Common myeloid progenitor, CD34-positive (primary cell): ENCODE measurements around the gene IGSF5.

Experiments used
- CTCF ChIA-PET: fragments of 350-600 bp; sonication (Branson Sonifier 250); formaldehyde crosslinking; loops from one replicate; lab custom pipeline; 2021; ENCODE audit warnings: antibody characterized with exemption; lab: Charles Lee
- POLR2A ChIA-PET: fragments of 350-600 bp; sonication (Branson Sonifier 250); formaldehyde crosslinking; loops from one replicate; lab custom pipeline; 2021; ENCODE audit warnings: antibody characterized with exemption; lab: Charles Lee
- DNase-seq, 3 donors: peaks; one replicate each; pipeline versions ENCODE4 v3.0.0 to v3.0.0-alpha.2; 2013
- H3K27ac ChIP-seq, 2 experiments: 1 replicate in 1 of 2; 2 replicates in 1 of 2; pipeline ENCODE4 v1.7.0; 2013; ENCODE audit warnings: inconsistent platforms in 2 of 2, low read length in 2 of 2, mild to moderate bottlenecking in 2 of 2, low read depth in 1 of 2, moderate library complexity in 1 of 2; ENCODE audit not compliant: severe bottlenecking in 2 of 2, insufficient read depth in 1 of 2, poor library complexity in 1 of 2
- H3K27me3 ChIP-seq, 5 experiments: replicated peaks in 2 of 5; 1 replicate in 3 of 5; 2 replicates in 2 of 5; pipeline versions ENCODE4 v1.6.1 to v1.7.0; 2013; ENCODE audit warnings: low read length in 4 of 5, mild to moderate bottlenecking in 2 of 5, moderate library complexity in 2 of 5, inconsistent platforms in 1 of 5; ENCODE audit not compliant: insufficient read depth in 5 of 5, control insufficient read depth in 4 of 5
- H3K36me3 ChIP-seq, 4 experiments: 1 replicate in 2 of 4; 2 replicates in 2 of 4; pipeline versions ENCODE4 v1.6.1 to v1.7.0; 2013; ENCODE audit warnings: low read length in 3 of 4, control low read depth in 1 of 4, mild to moderate bottlenecking in 1 of 4; ENCODE audit not compliant: control insufficient read depth in 4 of 4, insufficient read depth in 4 of 4
- H3K4me1 ChIP-seq, 4 experiments: 1 replicate in 3 of 4; 2 replicates in 1 of 4; pipeline versions ENCODE4 v1.6.1 to v1.7.1; 2013; ENCODE audit warnings: low read length in 3 of 4, mild to moderate bottlenecking in 3 of 4, control low read depth in 1 of 4, inconsistent platforms in 1 of 4, moderate library complexity in 1 of 4; ENCODE audit not compliant: control insufficient read depth in 4 of 4, insufficient read depth in 4 of 4; ENCODE audit errors: control extremely low read depth in 1 of 4
- H3K4me3 ChIP-seq, 7 experiments: 1 replicate in 4 of 7; 2 replicates in 3 of 7; pipeline versions ENCODE4 v1.5.1 to v1.7.0; 2013; ENCODE audit warnings: mild to moderate bottlenecking in 7 of 7, low read length in 6 of 7, moderate library complexity in 6 of 7, inconsistent platforms in 2 of 7, low read depth in 2 of 7, control low read depth in 1 of 7; ENCODE audit not compliant: insufficient read depth in 4 of 7, control insufficient read depth in 1 of 7; ENCODE audit errors: extremely low read depth in 1 of 7
- H3K9me3 ChIP-seq, 5 experiments: 1 replicate in 4 of 5; 2 replicates in 1 of 5; pipeline versions ENCODE4 v1.6.1 to v1.7.1; 2013; ENCODE audit warnings: low read length in 4 of 5, mild to moderate bottlenecking in 2 of 5, inconsistent platforms in 1 of 5, low read depth in 1 of 5, moderate library complexity in 1 of 5; ENCODE audit not compliant: control insufficient read depth in 4 of 5, insufficient read depth in 2 of 5; ENCODE audit errors: control extremely low read depth in 1 of 5
- WGBS: methylation state at CpG from one replicate; pipeline ENCODE4 v1.1.5; 2013; ENCODE audit not compliant: insufficient coverage; 5-methylcytosine and 5-hydroxymethylcytosine counted together

The IGSF5 gene

DNA sequence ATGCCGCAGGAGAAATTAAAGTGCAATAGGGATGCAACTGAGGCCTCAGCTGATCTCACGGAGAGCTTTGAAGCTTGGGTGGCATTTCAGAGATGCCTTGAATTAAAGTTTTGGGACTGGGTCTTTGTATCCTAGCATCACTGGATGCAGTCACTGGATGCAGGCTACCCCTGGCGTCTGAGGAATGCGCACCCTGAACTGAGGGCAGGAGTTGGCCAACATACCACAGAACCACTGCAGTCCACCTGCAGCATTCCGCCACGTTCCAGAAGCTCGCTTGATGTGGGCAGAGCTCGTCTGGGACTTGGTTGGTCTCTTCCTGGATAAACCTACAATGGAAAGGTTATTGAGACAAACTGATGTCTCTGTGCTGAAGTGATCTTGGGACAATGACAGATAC, 34.1 kb upstream of the IGSF5 start:
- Histone ChIP-seq H3K4me1 (no peaks in the 10 kb centered on the region), H3K9me3 (no peaks in the 10 kb centered on the region), H3K27ac (no peak overlapping the region), H3K4me3 (no peak overlapping the region), H3K36me3 (no peaks in the 10 kb centered on the region), H3K27me3 (peaks cover 0 to 15% (median 0%) of the 10 kb centered on the region in 5 experiments)
- no peak for DNase-seq
- POLR2A ChIA-PET: no interaction called here
- CTCF ChIA-PET: interaction anchor here (1.3 kb wide), 1 partner anchor 193 kb away, joined by 4 read pairs; no protein-coding TSS in a partner anchor
- 93% methylated on average over 8 of the region's 8 CpGs for WGBS

- ChIA-PET CTCF (interaction anchor here (1.1 kb wide), 1 partner anchor 195 kb away, joined by 4 read pairs; no protein-coding TSS in a partner anchor), POLR2A (no interaction called here)
- 86% methylated on average over 7 of the region's 7 CpGs for WGBS
- Histone ChIP-seq H3K36me3 (no peaks in the 10 kb centered on the region), H3K27me3 (peaks cover 0 to 15% (median 0%) of the 10 kb centered on the region in 5 experiments), H3K4me3 (no peak overlapping the region), H3K9me3 (no peaks in the 10 kb centered on the region), H3K27ac (no peak overlapping the region), H3K4me1 (no peaks in the 10 kb centered on the region)
- no peak for DNase-seq
Measured at GRCh38 chr21:39712273-39712672, 32.7 kb upstream of the IGSF5 start.

- 100% methylated on average over 2 of the region's 3 CpGs for WGBS
- no peaks in the 10 kb centered on the region for H3K36me3 ChIP-seq
- H3K27ac ChIP-seq: no peak overlapping the region
- ChIA-PET CTCF (interaction anchor here (6.5 kb wide), 1 partner anchor 195 kb away, joined by 60 read pairs; no protein-coding TSS in a partner anchor), POLR2A (no interaction called here)
- no peak for DNase-seq
- H3K4me3 ChIP-seq: no peak overlapping the region
- peaks cover 0 to 15% (median 0%) of the 10 kb centered on the region in 5 experiments for H3K27me3 ChIP-seq
- no peaks in the 10 kb centered on the region for H3K4me1 ChIP-seq
- no peaks in the 10 kb centered on the region for H3K9me3 ChIP-seq
Measured at GRCh38 chr21:39712976-39713375, 32.0 kb upstream of the IGSF5 start.

GRCh38 chr21:39713905-39714304, 31.1 kb upstream of the IGSF5 start:
- ChIA-PET CTCF (interaction anchor here (0.9 to 6.5 kb wide), 6 partner anchors 11 to 196 kb away, joined by 3 to 60 read pairs (median 4); no protein-coding TSS in a partner anchor), POLR2A (no interaction called here)
- 94% methylated on average over 7 of the region's 7 CpGs for WGBS
- Histone ChIP-seq H3K36me3 (no peaks in the 10 kb centered on the region), H3K4me3 (no peak overlapping the region), H3K27ac (no peak overlapping the region), H3K4me1 (no peaks in the 10 kb centered on the region), H3K9me3 (no peaks in the 10 kb centered on the region), H3K27me3 (peaks cover 0 to 15% (median 0%) of the 10 kb centered on the region in 5 experiments)
- DNase-seq: no peak

DNA sequence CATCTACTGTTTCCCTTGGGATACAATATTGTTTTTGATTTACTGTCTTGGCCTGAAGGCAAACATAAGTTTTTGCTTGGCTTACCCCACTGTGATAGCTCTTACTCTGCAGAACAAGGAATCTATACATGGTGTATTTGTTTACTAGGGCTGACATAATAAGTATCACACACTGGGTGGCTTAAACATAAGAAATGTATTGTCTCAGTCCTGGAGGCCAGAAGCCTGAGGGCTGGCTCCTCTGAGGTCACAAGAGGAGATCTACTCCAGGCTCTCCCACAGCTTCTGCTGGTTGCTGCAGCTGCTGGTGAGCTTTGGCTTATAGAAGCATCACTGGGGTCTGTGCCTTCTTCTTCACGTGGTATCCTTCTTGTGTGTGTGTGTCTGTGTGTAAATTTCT, 30.7 kb upstream of the IGSF5 start:
- CTCF ChIA-PET: interaction anchor here (0.9 to 6.5 kb wide), 6 partner anchors 12 to 196 kb away, joined by 3 to 60 read pairs (median 4); no protein-coding TSS in a partner anchor
- no peak overlapping the region for H3K4me3 ChIP-seq
- peaks cover 0 to 15% (median 0%) of the 10 kb centered on the region in 5 experiments for H3K27me3 ChIP-seq
- H3K4me1 ChIP-seq: no peaks in the 10 kb centered on the region
- no peak overlapping the region for H3K27ac ChIP-seq
- DNase-seq: no peak
- no peaks in the 10 kb centered on the region for H3K36me3 ChIP-seq
- no CpG with 5 or more reads among the region's 1 CpG for WGBS
- no peaks in the 10 kb centered on the region for H3K9me3 ChIP-seq
- POLR2A ChIA-PET: no interaction called here

- Histone ChIP-seq H3K4me3 (no peak overlapping the region), H3K9me3 (no peaks in the 10 kb centered on the region), H3K27ac (no peak overlapping the region), H3K4me1 (no peaks in the 10 kb centered on the region), H3K27me3 (peaks cover 0 to 8% (median 0%) of the 10 kb centered on the region in 5 experiments), H3K36me3 (no peaks in the 10 kb centered on the region)
- peak; percentile 40 to 74 (median 61) for DNase-seq
- CTCF ChIA-PET: interaction anchor here (0.9 to 6.5 kb wide), 7 partner anchors 125 to 206 kb away, joined by 3 to 60 read pairs (median 3); no protein-coding TSS in a partner anchor
- POLR2A ChIA-PET: no interaction called here
- WGBS: 9% methylated on average over 4 of the region's 10 CpGs
Measured at GRCh38 chr21:39715804-39716397, 29.1 kb upstream of the IGSF5 start.

DNA sequence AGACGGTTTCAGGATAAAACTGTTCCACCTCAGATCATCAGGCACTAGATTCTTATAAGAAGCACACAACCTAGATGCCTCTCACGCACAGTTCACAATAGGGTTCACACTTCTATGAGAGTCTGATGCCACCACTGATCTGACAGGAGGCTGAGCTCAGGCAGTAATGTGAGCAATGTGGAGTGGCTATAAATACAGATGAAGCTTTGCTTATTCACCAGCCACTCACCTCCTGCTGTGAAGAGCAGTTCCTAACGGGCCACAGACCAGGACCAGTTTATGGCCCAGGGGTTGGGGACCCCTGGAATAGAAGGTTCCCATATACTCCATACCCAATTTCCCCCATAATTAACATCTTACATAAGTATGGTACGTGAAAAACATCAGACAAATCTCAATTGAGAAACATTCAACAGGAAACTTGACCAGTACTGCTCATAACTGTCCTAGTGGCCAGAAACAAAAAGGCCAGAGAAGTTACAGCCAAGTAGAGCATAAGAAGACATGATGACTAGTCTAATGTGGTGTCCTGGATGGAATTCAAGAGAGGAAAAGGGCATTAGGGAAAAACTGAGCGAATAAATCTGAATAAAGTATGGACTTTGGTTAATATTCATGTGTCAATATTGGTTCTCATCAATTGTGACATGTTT, 24.7 kb upstream of the IGSF5 start:
- 100% methylated on average over 4 of the region's 5 CpGs for WGBS
- no peaks in the 10 kb centered on the region for H3K9me3 ChIP-seq
- no peaks in the 10 kb centered on the region for H3K27me3 ChIP-seq
- no peak overlapping the region for H3K27ac ChIP-seq
- H3K36me3 ChIP-seq: no peaks in the 10 kb centered on the region
- no peak overlapping the region for H3K4me3 ChIP-seq
- no peaks in the 10 kb centered on the region for H3K4me1 ChIP-seq
- ChIA-PET CTCF (no interaction called here), POLR2A (no interaction called here)
- no peak for DNase-seq
